Left colon (tissue), 2 donors: ENCODE data around the gene APBA2. TPM values are rescaled to one million over a fixed set of nuclear protein-coding genes. Genes with fewer than 3 reads are reported as not detected.

ENCODE experiments used
- ATAC-seq: fragments of 200-7000 bp; cut with Tn5 transposase; one replicate; pipeline ENCODE4 v1.9.1; 2020; ENCODE audit warnings: mild to moderate bottlenecking, moderate library complexity
- DNase-seq, 2 donors: peaks; one replicate each; pipeline ENCODE4 v3.0.0-alpha.2; 2020
- intact Hi-C, 2 donors: fragments of 100-400 bp; cut with DNase I in 1 of 2; cut with micrococcal nuclease in 1 of 2; formaldehyde crosslinking; loops; one replicate each; pipeline versions ENCODE4 v1.11.2 to v1.14.0; 2022; cut with DNase I, micrococcal nuclease
- total RNA-seq, 2 donors: library from RNA; stranded (reverse); fragmentation: NEBNext Ultra II Directional; extraction: Animal tissue kit (Norgen Biotek cat#: 25700); gene quantifications; one replicate each; pipeline ENCODE4 v1.2.1, GENCODE V29; 2021
- donor health status: DM: no; HTN: no; CAD: no.
- donor health status: DM: yes; HTN: yes; CAD: no.

APBA2 gene
- total RNA-seq, 2 donors from 2014 or later, result 1.2 to 1.6 TPM

- ATAC-seq, result no peak
- intact Hi-C loops, result no loop called here
- no peak for DNase-seq
These were observed 99.5 kb downstream of the APBA2 start for GRCh38 chr15:28985316-28985645.

GRCh38 chr15:28985691-28986090 is 99.9 kb downstream of the APBA2 start:
- DNase-seq, result no peak
- intact Hi-C loops, result no loop called here
- no peak for ATAC-seq

- ATAC-seq (no peak), DNase-seq (no peak)
These were observed 100.3 kb downstream of the APBA2 start for GRCh38 chr15:28986108-28986507.

GRCh38 chr15:28986726-28987125 is 101.0 kb downstream of the APBA2 start:
- intact Hi-C loops, result no loop called here
- ATAC-seq, result no peak
- no peak for DNase-seq

More at GRCh38 chr15:28986108-28986507, 100.3 kb downstream of the APBA2 start:
- intact Hi-C loops, result no loop called here

GRCh38 chr15:28987337-28987736 is 101.6 kb downstream of the APBA2 start:
- DNase-seq (no peak), ATAC-seq (no peak)
- intact Hi-C loops, result no loop called here

GRCh38 chr15:28989239-28989830 is 103.6 kb downstream of the APBA2 start:
- no peak for ATAC-seq
- no peak for DNase-seq
- intact Hi-C loops, result no loop called here

- no peak for ATAC-seq
- intact Hi-C loops, result no loop called here
- no peak for DNase-seq
These were observed 104.1 kb downstream of the APBA2 start for GRCh38 chr15:28989896-28990295.

- intact Hi-C loops, result no loop called here
- no peak for ATAC-seq
- no peak for DNase-seq
These were observed 104.6 kb downstream of the APBA2 start for GRCh38 chr15:28990390-28990789.

- no peak for DNase-seq
- intact Hi-C loops, result no loop called here
- ATAC-seq, result no peak
These were observed 105.7 kb downstream of the APBA2 start for GRCh38 chr15:28991236-28992171.

GRCh38 chr15:28992336-28992864 is 106.6 kb downstream of the APBA2 start:
- intact Hi-C loops, result no loop called here
- DNase-seq (no peak), ATAC-seq (no peak)

GRCh38 chr15:28993051-28993719 is 107.4 kb downstream of the APBA2 start:
- intact Hi-C loops, result no loop called here
- ATAC-seq, result no peak
- no peak for DNase-seq

GRCh38 chr15:28993720-28994053 is 107.9 kb downstream of the APBA2 start:
- no peak for ATAC-seq
- DNase-seq, result no peak
- intact Hi-C loops, result no loop called here

GRCh38 chr15:28994142-28994830 is 108.5 kb downstream of the APBA2 start:
- DNase-seq, result no peak
- no peak for ATAC-seq
- intact Hi-C loops, result no loop called here

GRCh38 chr15:28994831-28995596 is 109.2 kb downstream of the APBA2 start:
- ATAC-seq, result no peak
- intact Hi-C loops, result no loop called here
- no peak for DNase-seq

- intact Hi-C loops, result no loop called here
- ATAC-seq, result no peak
These were observed 109.9 kb downstream of the APBA2 start for GRCh38 chr15:28995705-28996104.

GRCh38 chr15:28996289-28996688 is 110.5 kb downstream of the APBA2 start:
- intact Hi-C loops, result no loop called here
- ATAC-seq, result no peak
- DNase-seq, result no peak

More at GRCh38 chr15:28995705-28996104, 109.9 kb downstream of the APBA2 start:
- no peak for DNase-seq

- intact Hi-C loops, result no loop called here
- no peak for DNase-seq
- no peak for ATAC-seq
These were observed 111.2 kb downstream of the APBA2 start for GRCh38 chr15:28996953-28997352.

- intact Hi-C loops, result no loop called here
- ATAC-seq (no peak), DNase-seq (no peak)
These were observed 112.0 kb downstream of the APBA2 start for GRCh38 chr15:28997791-28998190.

GRCh38 chr15:28998511-28998910 is 112.7 kb downstream of the APBA2 start:
- ATAC-seq, result no peak
- DNase-seq, result no peak
- intact Hi-C loops, result no loop called here
